Adipocyte (in vitro differentiated cells): ENCODE measurements around the gene APBB1.
A peak's percentile ranks its signal among the peaks of the same experiment; 100 is the strongest.

ENCODE experiments used
- DNase-seq: peaks from one replicate; pipeline ENCODE4 v3.0.0-alpha.2; 2015; ENCODE audit warnings: low read depth
- H3K27me3 ChIP-seq: replicated peaks from 2 replicates; pipeline ENCODE4 v1.7.0; 2013; ENCODE audit warnings: mild to moderate bottlenecking, low read length, moderate library complexity; ENCODE audit not compliant: control insufficient read depth, insufficient read depth
- H3K36me3 ChIP-seq: 2 replicates; pipeline ENCODE4 v1.7.0; 2013; ENCODE audit warnings: low read length, mild to moderate bottlenecking, moderate library complexity; ENCODE audit not compliant: control insufficient read depth, insufficient read depth, severe bottlenecking
- H3K4me1 ChIP-seq: 2 replicates; pipeline ENCODE4 v1.7.0; 2013; ENCODE audit warnings: mild to moderate bottlenecking, low read length, moderate library complexity; ENCODE audit not compliant: control insufficient read depth, insufficient read depth
- H3K4me3 ChIP-seq: 2 replicates; pipeline ENCODE4 v1.7.0; 2013; ENCODE audit warnings: mild to moderate bottlenecking, low read length, moderate library complexity
- H3K9ac ChIP-seq: 2 replicates; pipeline ENCODE4 v1.7.0; 2013; ENCODE audit warnings: mild to moderate bottlenecking, low read length, moderate library complexity
- H3K9me3 ChIP-seq: 2 replicates; pipeline ENCODE4 v1.7.0; 2013; ENCODE audit warnings: mild to moderate bottlenecking, low read length, moderate library complexity; ENCODE audit not compliant: control insufficient read depth

The APBB1 gene

DNA sequence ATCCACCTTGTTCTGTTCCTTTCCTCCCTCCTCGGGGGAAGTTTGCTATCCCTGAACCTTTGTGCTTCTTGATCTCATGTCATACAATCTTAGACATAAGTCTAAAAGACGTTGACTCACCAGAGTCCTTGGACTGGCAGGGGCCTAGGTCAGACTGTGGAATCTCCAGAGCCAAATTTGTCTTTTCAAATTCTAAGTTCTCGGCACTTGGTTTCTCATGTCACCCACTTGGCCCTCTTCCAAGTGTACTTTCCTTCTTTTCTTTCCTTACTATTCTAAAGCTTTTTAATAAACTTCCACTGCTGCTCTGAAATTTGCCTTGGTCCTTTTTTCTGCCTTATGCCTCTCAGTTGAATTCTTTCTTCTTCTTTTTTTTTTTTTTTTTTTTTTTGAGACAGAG is 58.7 kb downstream of the APBB1 start:
- no peaks in the 10 kb centered on the region for H3K27me3 ChIP-seq

DNA sequence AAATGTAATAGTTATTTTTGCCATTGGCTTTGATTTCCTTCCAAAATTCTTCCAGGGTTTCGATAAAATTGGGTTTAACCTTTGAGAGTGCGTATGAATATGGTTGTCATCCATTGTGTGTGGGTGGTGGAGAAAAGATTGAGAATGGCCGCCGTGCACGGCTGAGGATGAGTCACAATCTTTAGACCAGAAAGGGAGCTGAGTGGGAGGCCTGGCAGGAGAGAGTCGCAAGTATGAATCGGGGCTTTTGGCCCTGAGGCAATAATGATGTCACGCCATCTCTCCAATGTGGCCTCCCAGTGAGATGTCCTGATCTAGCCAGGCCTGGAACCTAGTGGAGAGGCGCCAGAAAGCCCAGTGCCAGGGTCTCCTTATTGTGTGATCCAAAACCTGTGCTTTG is 61.7 kb downstream of the APBB1 start:
- DNase-seq = peak; percentile 93

More for the DNA sequence above, 58.7 kb downstream of the APBB1 start:
- H3K9me3 ChIP-seq = no peaks in the 10 kb centered on the region
- no peak overlapping the region for H3K9ac ChIP-seq
- no peak overlapping the region for H3K4me3 ChIP-seq
- H3K36me3 ChIP-seq = no peaks in the 10 kb centered on the region
- peaks cover 31% of the 10 kb centered on the region for H3K4me1 ChIP-seq
- no peak for DNase-seq

DNA sequence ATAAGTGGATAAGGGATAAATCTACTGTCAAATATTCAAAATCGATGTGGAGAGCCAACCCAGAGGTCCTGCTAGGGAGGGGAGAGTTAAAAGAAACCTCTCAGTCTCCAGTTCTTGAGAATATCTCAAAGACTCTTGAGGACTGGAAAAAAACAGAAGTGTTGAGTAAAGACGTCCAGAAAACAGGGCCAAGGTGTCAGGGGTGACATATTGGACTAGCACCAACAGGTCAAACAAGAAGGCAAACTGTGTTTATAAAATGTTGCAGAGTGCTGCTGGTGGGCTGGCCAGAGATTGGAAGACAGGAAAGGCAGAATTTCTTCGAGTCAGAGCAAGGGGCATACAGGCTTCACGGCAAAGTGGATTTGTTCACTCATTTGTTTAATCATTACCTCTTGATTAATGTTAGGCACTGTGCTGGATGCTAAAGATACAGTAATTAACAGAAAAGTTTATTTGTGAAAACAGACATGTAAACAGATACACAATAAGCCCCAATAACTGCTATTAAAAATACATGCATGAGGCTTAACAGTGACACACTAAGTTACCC is 62.3 kb downstream of the APBB1 start:
- H3K27me3 ChIP-seq = no peaks in the 10 kb centered on the region
- H3K9me3 ChIP-seq = no peaks in the 10 kb centered on the region
- no peak for DNase-seq
- H3K36me3 ChIP-seq = no peaks in the 10 kb centered on the region
- H3K4me1 ChIP-seq = peaks cover 31% of the 10 kb centered on the region
- H3K4me3 ChIP-seq = peak overlapping the region; percentile 24
- no peak overlapping the region for H3K9ac ChIP-seq

More for the DNA sequence above, 61.7 kb downstream of the APBB1 start:
- Histone ChIP-seq H3K4me3 (peak overlapping the region; percentile 24), H3K36me3 (no peaks in the 10 kb centered on the region), H3K27me3 (no peaks in the 10 kb centered on the region), H3K9me3 (no peaks in the 10 kb centered on the region), H3K9ac (peak overlapping the region; percentile 24), H3K4me1 (peaks cover 31% of the 10 kb centered on the region)

DNA sequence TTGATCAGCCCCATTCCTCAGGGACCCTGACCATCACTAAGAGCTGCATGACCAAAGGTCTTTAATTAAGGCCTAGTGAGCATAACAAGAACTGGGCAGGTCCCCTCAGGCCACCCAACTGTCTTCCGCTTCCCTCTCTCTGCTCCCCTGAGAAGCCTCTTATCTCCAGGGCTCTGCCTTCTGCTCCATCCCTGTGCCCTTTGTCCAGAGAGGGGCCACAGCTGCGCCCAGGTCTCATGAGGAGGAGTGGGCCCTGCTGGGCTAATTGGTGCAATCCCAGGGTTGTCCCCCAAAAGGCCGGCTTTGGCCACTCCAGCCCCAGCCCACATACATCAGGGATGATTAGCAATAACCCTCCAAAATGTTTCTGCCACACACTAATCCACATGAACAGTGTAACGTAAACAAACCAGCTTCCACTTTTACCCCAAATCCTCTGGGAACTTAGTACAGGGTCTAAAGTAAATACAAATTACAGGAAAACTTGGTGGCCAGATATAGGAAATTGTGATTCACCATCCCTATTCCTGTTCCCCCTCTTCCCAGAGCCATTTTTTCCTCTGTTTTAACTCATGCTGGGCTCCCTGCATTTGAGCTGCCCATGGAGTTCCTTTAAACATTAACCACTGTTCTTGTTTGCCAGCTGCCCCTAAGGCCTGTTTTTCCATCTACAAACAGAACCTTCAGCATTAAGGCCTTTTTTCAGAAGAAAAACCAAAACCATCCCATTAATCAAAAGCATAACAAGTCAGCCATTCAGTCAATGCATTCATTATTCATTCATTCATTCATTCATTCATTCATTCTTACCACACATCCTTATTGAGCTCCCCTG is 64.0 kb downstream of the APBB1 start:
- no peaks in the 10 kb centered on the region for H3K9me3 ChIP-seq
- H3K4me1 ChIP-seq = peaks cover 23% of the 10 kb centered on the region
- no peak overlapping the region for H3K9ac ChIP-seq
- no peak for DNase-seq
- no peaks in the 10 kb centered on the region for H3K36me3 ChIP-seq
- no peaks in the 10 kb centered on the region for H3K27me3 ChIP-seq
- no peak overlapping the region for H3K4me3 ChIP-seq

DNA sequence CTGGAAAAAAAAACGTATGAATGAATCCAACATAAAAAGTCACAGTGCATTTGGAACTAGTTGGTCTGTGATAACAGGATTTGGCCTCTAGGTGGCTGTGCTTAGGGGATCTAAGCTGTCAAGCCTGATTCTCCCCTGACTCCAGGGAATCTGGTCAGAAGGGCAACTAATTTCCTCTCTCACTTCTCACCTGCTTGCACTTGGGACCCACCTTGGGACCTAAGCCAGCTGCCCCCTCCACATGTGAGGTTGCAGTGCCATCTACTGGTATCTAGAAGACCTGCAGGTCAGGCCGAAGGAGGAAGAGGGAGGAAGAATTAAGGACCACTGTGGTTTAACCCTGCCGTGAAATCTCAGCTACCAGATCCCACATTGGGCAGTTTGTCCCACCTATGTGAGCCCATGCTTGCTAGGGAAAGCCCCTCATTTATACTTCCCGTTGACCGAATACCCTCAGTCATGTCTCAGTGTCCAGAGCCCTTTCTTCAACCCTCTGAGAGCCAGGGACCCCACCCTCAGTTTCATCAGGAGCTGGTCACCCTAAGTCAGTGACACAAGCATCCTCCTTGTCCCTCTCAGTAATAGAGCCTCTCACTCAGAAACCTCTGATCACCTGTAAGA is 65.4 kb downstream of the APBB1 start:
- H3K4me3 ChIP-seq = no peak overlapping the region
- peak; percentile 75 for DNase-seq
- H3K27me3 ChIP-seq = no peaks in the 10 kb centered on the region
- no peaks in the 10 kb centered on the region for H3K9me3 ChIP-seq
- H3K9ac ChIP-seq = no peak overlapping the region
- no peaks in the 10 kb centered on the region for H3K36me3 ChIP-seq
- H3K4me1 ChIP-seq = peaks cover 21% of the 10 kb centered on the region

DNA sequence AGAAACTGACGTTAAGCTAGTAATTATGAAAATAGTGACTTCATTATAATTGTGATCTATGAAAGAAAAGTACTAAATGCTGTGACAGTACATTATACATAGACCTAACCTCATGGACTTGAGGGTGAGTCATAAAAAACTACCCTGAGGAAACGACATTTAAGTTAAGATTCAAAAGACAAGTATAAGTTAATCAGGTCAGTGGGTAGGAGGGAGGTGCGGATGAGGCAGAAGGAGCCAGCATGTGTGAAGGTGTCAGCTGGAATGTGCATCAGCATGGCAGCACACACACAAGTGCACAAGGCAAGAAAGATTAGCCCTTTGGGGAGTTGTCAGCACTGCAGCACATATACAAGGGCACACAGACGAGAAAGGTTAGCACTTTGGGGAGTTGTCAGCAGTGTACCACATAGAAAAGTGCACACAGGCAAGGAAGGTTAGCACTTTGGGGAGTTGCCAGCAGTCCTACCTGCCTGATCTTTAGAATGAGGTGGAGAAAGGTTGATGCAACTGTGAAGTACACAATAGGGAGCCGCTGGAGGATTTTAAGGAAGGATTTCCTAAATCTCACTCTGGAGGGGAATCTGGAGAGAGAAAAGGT is 67.0 kb downstream of the APBB1 start:
- H3K27me3 ChIP-seq = no peaks in the 10 kb centered on the region
- H3K9ac ChIP-seq = no peak overlapping the region
- no peak for DNase-seq
- no peaks in the 10 kb centered on the region for H3K9me3 ChIP-seq
- no peak overlapping the region for H3K4me3 ChIP-seq
- H3K4me1 ChIP-seq = peaks cover 9% of the 10 kb centered on the region
- H3K36me3 ChIP-seq = no peaks in the 10 kb centered on the region

DNA sequence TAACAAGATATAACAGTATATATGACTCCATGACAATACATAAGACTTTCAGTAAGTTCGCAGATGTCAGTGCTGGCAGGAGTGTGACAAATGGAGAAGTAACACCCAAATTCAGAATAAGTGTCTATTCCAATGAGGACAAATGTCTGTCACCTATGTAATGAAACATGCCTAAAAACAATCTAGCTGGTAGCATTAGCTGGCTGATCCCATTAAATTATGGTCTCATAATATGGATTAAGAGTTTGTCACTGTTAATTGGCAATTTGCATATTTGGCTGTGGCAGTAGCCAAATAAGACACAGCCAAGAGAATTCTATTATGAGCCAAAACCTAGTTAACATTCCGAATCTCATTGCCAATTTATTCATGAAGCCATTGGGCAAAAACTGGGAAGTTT is 68.4 kb downstream of the APBB1 start:
- Histone ChIP-seq H3K9ac (no peak overlapping the region), H3K4me3 (no peak overlapping the region), H3K36me3 (no peaks in the 10 kb centered on the region)

DNA sequence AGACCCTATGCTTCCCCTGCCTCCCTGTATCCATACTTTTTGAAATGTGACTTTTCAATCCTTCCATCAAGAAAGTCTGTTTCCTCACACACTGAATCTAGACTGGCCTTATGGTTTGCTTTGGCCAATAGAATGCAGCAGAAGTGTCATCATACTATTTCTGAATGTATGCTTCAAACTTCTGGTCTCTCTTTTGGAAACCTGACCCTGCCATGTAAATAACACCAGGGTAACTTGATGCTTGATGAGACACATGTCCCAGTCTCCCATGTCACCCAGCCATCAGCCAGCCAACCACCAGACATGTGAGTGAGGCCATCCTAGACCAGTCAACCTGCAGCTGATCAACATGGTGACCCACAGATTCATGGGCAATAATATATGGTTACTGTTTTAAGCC is 68.9 kb downstream of the APBB1 start:
- no peaks in the 10 kb centered on the region for H3K9me3 ChIP-seq
- H3K4me3 ChIP-seq = no peak overlapping the region
- no peak for DNase-seq
- peaks cover 6% of the 10 kb centered on the region for H3K4me1 ChIP-seq
- H3K9ac ChIP-seq = no peak overlapping the region
- no peaks in the 10 kb centered on the region for H3K27me3 ChIP-seq
- H3K36me3 ChIP-seq = no peaks in the 10 kb centered on the region

More for the DNA sequence above, 68.4 kb downstream of the APBB1 start:
- Histone ChIP-seq H3K4me1 (peaks cover 2% of the 10 kb centered on the region), H3K9me3 (no peaks in the 10 kb centered on the region), H3K27me3 (no peaks in the 10 kb centered on the region)
- no peak for DNase-seq

DNA sequence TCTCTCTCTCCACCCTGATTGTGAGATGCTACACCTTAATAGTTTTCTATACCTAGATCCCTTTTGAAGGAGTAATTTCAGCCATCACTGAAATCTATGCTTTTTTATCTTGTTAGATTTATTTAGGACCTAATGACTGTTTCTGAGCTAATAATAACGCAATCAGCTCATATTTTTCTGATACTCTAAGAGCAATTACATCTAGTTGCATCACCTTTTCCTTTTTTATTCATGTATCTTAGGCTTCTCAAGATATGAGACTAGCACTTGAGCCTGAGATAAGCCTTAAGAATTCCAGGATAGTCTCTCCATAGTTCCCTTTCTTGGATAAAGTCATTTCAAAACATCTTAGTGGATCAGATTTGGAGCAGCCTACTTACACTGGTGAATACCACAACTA is 73.5 kb downstream of the APBB1 start:
- no peaks in the 10 kb centered on the region for H3K27me3 ChIP-seq
- H3K9ac ChIP-seq = no peak overlapping the region
- H3K4me3 ChIP-seq = no peak overlapping the region
- no peaks in the 10 kb centered on the region for H3K9me3 ChIP-seq
- H3K36me3 ChIP-seq = no peaks in the 10 kb centered on the region
- peaks cover 6% of the 10 kb centered on the region for H3K4me1 ChIP-seq
- DNase-seq = peak; percentile 18
